C4-2B (cell line): ENCODE data around the gene SND1.

ENCODE experiments used
- H3K27ac ChIP-seq: fragments of 450-650 bp; 2 replicates; pipeline ENCODE4 v1.5.1; 2017
- ZFX ChIP-seq: fragments of 450-650 bp; IDR thresholded peaks from 2 replicates; pipeline ENCODE4 v1.6.1; 2017
- TF ChIP-seq, protein P1 (sequence below): fragments of 450-650 bp; conservative IDR thresholded peaks from 2 replicates; pipeline ENCODE4 v1.5.1; 2017; ENCODE audit warnings: mild to moderate bottlenecking

SND1 gene

GRCh38 chr7:127933146-127933545 is 281.2 kb downstream of the SND1 start:
- TF ChIP-seq ZFX: no peak
- TF ChIP-seq, protein P1, sequence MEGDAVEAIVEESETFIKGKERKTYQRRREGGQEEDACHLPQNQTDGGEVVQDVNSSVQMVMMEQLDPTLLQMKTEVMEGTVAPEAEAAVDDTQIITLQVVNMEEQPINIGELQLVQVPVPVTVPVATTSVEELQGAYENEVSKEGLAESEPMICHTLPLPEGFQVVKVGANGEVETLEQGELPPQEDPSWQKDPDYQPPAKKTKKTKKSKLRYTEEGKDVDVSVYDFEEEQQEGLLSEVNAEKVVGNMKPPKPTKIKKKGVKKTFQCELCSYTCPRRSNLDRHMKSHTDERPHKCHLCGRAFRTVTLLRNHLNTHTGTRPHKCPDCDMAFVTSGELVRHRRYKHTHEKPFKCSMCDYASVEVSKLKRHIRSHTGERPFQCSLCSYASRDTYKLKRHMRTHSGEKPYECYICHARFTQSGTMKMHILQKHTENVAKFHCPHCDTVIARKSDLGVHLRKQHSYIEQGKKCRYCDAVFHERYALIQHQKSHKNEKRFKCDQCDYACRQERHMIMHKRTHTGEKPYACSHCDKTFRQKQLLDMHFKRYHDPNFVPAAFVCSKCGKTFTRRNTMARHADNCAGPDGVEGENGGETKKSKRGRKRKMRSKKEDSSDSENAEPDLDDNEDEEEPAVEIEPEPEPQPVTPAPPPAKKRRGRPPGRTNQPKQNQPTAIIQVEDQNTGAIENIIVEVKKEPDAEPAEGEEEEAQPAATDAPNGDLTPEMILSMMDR: no peak
- H3K27ac ChIP-seq: no peak overlapping the region

- TF ChIP-seq, protein P1: no peak
- TF ChIP-seq ZFX: no peak
- no peak overlapping the region for H3K27ac ChIP-seq
Measured at GRCh38 chr7:127934711-127935110, 282.7 kb downstream of the SND1 start.

GRCh38 chr7:127935847-127936376 is 283.9 kb downstream of the SND1 start:
- TF ChIP-seq ZFX: no peak
- TF ChIP-seq, protein P1: no peak
- no peak overlapping the region for H3K27ac ChIP-seq

- no peak overlapping the region for H3K27ac ChIP-seq
- TF ChIP-seq, protein P1: no peak
- no peak for TF ChIP-seq ZFX
Measured at GRCh38 chr7:127937066-127937680, 285.2 kb downstream of the SND1 start.

DNA sequence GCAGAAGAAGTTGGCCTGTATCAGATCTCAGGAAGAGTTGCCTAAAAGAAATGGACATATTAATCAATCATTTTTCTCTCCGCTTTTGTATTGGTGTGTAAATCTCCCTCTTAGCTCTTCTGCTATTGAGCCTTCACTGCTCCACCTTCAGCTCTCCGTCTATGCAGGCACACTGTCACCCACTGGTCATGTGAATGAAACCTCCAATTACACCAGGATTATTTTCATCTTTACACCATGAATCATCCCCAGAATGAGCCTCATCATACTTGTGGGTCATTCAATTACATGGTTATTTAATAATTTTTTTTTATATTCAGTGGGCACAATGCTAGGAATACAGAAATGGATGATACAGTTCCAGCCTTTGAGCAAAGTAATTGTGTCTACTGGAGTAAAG is 286.6 kb downstream of the SND1 start:
- H3K27ac ChIP-seq: no peak overlapping the region
- TF ChIP-seq, protein P1: no peak
- no peak for TF ChIP-seq ZFX

GRCh38 chr7:127940381-127941160 is 288.6 kb downstream of the SND1 start:
- no peak overlapping the region for H3K27ac ChIP-seq

More at GRCh38 chr7:127940381-127941160, 288.6 kb downstream of the SND1 start:
- TF ChIP-seq ZFX: no peak
- TF ChIP-seq, protein P1: no peak
